Activated CD4-positive, alpha-beta T cell treated with anti-CD3 and anti-CD28 coated beads, Interleukin-2, amount 50 U/mL, for 1 hour (primary cell): ENCODE data around the gene LSM4.
A peak's percentile ranks its signal among the peaks of the same experiment; 100 is the strongest.
"Not testable (repeated sequence)": the region's sequence is repeated elsewhere in the genome, so short reads cannot be mapped to it uniquely, and the experiment has no call there.

Experiments used
- DNase-seq: peaks from one replicate; pipeline ENCODE4 v3.0.0-alpha.2; 2020

LSM4 gene

GRCh38 chr19:18322759-18323460 lies at the start of gene LSM4:
Gene LSM4 (minus strand): TSS chr19:18323076. CDS start chr19:18323020, 56 bp downstream.
- DNase-seq, result peak; percentile 100

- DNase-seq, result no peak
Measured at GRCh38 chr19:18368504-18369222, 45.8 kb upstream of the LSM4 start.

GRCh38 chr19:18366021-18366435 lies 43.2 kb upstream of the LSM4 start:
- no peak for DNase-seq

GRCh38 chr19:18364826-18365528 lies 42.1 kb upstream of the LSM4 start:
- no peak for DNase-seq

DNA sequence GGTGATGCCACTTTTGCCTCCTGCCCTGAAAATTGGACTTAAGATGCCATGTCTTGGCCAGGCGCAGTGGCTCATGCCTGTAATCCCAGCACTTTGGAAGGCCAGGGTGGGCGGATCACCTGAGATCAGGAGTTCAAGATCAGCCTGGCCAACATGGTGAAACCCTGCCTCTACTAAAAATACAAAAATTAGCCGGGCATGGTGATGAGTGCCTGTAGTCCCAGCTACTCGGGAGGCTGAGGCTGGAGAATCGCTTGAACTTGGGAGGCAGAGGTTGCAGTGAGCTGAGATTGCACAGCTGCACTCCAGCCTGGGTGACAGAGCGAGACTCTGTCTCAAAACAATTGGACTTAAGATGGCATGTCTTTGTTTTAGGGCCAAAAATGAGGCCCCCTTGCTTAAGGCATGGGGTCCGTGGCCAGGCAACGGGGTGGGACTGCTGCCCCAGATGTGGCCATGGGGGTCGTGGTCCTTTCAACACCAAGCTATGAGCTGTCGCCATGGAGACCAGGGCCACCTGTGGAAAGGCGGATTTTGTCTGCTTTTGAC lies 41.5 kb upstream of the LSM4 start:
- DNase-seq, result not testable (repeated sequence)

- DNase-seq, result no peak
Measured at GRCh38 chr19:18363787-18364186, 40.9 kb upstream of the LSM4 start.

- DNase-seq, result no peak
Measured at GRCh38 chr19:18362934-18363542, 40.2 kb upstream of the LSM4 start.

DNA sequence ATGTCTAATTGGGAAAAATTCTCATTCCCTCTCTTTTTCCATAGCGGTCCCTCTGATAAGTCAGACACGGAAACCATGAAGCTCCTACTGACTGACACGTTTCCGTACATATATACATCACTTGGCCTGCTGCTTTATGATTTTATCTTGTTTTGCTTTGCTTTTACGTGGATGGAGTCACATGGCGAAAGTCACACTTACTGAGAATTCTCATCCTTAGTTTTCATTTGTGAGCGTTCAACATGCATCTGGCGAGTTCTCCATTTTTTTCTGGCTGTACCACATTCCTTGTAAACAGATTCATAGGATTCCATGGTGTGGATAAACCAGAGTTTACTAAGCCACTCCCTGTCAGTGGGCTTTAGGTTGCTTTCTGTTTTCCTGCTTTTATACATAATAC lies 38.8 kb upstream of the LSM4 start:
- no peak for DNase-seq

DNA sequence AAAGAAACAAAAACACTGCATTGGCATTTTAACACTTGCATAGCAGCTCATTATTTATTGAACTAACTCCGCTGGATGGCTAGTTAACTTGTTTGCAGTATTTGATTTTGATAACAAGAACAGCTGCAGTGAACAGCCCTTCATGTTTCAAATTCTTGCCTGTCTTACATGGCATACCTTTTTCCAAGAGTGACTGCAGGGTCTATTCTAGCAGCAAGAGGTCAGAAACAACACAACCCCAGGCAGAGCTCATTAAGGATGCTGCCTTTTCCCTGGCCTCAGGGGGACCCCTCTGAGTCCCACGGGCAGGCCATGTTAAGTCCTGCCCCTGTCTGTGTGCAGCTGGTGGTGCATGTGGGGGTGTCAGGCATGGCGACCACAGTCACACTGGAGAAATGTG lies 34.2 kb upstream of the LSM4 start:
- DNase-seq, result no peak

DNA sequence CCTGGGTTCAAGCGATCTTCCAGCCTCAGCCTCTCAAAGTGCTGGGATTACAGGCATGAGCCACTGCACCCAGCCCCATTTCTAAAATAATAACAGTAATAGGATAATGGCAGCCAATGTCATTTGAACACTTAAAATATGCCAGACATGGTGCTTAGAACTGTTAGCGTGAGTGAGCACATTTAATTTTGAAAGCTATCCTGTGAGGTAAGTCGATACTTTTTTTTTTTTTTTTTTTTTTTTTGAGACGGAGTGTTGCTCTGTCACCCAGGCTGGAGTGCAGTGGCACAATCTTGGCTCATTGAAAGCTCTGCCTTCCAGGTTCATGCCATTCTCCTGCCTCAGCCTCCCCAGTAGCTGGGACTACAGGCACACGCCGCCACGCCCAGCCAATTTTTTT lies 31.9 kb upstream of the LSM4 start:
- DNase-seq, result not testable (repeated sequence)

- DNase-seq, result no peak
Measured at GRCh38 chr19:18353378-18354005, 30.6 kb upstream of the LSM4 start.

DNA sequence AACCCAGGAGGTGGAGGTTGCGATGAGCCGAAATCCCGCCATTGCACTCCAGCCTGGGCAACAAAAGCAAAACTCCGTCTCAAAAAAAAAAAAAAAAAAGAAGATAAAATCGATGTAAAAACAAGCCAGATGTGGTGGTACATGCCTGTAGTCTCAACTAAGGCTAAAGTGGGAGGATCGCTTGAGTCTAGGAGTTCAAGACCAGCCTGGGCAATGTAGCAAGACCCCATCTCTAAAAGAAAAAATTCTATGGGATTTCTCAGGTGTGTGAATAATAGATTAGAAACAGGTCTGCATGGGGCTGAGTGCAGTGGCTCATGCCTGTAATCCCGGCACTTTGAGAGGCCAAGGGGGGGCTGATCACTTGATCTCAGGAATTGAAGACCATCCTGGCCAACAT lies 28.7 kb upstream of the LSM4 start:
- DNase-seq, result no peak

- no peak for DNase-seq
Measured at GRCh38 chr19:18350490-18350889, 27.6 kb upstream of the LSM4 start.

DNA sequence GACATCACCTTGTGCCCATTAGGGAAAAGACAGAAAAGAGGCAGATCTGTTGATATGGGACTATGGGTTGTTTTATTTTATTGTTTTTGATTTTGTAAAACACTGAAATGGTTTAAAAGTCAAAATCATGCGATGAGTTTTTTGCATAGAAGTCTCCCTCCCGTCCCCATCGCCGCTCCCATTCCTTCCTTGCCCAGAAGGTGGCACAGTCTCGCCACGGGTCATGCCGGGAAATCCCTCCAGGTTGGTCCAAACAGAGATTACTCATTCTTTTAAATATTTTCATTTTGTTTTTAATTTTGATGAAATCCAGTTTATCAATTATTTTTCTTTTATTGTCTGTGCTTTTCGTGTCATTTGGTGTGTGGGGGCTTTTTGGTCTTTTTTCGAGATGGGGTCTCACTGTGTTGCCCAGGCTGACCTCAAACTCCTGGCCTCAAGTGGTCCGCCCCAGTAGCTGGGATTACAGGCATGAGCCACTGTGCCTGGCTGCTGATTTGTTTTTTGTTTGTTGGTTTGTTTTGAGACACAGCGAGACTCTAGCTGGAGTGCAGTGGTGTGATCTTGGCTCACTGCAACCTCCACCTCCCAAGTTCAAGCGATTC lies 26.8 kb upstream of the LSM4 start:
- DNase-seq, result no peak

DNA sequence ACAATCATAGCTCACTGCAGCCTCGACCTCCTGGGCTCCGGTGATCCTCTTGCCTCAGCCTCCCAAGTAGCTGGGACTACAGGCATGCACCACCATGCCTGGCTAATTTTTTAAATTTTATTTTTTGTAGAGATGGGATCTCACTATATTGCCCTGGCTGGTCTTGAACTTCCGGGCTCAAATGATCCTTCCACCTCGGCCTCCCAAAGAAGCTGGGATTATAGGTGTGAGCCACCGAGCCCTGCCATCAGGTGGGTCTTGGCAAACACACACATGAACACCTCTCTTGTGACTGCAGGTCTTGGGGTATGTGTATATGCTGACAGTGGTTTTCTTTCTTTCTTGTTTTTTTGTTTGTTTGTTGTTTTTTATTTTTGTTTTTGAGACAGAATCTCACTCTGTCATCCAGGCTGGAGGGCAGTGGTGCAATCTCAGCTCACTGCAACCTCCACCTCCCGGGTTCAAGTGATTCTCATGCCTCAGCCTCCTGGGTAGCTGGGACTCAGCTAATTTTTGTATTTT lies 26.0 kb upstream of the LSM4 start:
- not testable (repeated sequence) for DNase-seq

GRCh38 chr19:18348171-18348570 lies 25.3 kb upstream of the LSM4 start:
- DNase-seq, result no peak

- DNase-seq, result no peak
Measured at GRCh38 chr19:18346091-18346490, 23.2 kb upstream of the LSM4 start.

GRCh38 chr19:18345296-18345695 lies 22.4 kb upstream of the LSM4 start:
- DNase-seq, result no peak

GRCh38 chr19:18344582-18344950 lies 21.7 kb upstream of the LSM4 start:
- no peak for DNase-seq

GRCh38 chr19:18342090-18342632 lies 19.3 kb upstream of the LSM4 start:
- DNase-seq, result no peak

- DNase-seq, result peak; percentile 55
Measured at GRCh38 chr19:18340990-18341868, 18.4 kb upstream of the LSM4 start.
